Stimulated activated CD4-positive, alpha-beta T cell treated with anti-CD3 and anti-CD28 coated beads, Interleukin-12 subunit alpha, Interleukin-12 subunit beta, amount 100 ng/mL, for 24 hours (primary cell): Measurements from ENCODE around the gene PATJ.
"Not testable (repeated sequence)": the region's sequence is repeated elsewhere in the genome, so short reads cannot be mapped to it uniquely, and the experiment has no call there.

Source experiments
- DNase-seq, 2 experiments: peaks; one replicate each; pipeline ENCODE4 v3.0.0-alpha.2; 2020; ENCODE audit warnings: low read depth in 2 of 2

PATJ gene

GRCh38 chr1:61748566-61748965 lies 6.3 kb downstream of the PATJ start:
- DNase-seq, result no peak

GRCh38 chr1:61749574-61749973 lies 7.3 kb downstream of the PATJ start:
- no peak for DNase-seq

- no peak for DNase-seq
These were observed 10.7 kb downstream of the PATJ start for GRCh38 chr1:61752921-61753389.

- DNase-seq, result no peak
These were observed 11.8 kb downstream of the PATJ start for GRCh38 chr1:61753998-61754508.

- no peak for DNase-seq
These were observed 12.3 kb downstream of the PATJ start for GRCh38 chr1:61754545-61754944.

- no peak for DNase-seq
These were observed 14.5 kb downstream of the PATJ start for GRCh38 chr1:61756773-61757172.

DNA sequence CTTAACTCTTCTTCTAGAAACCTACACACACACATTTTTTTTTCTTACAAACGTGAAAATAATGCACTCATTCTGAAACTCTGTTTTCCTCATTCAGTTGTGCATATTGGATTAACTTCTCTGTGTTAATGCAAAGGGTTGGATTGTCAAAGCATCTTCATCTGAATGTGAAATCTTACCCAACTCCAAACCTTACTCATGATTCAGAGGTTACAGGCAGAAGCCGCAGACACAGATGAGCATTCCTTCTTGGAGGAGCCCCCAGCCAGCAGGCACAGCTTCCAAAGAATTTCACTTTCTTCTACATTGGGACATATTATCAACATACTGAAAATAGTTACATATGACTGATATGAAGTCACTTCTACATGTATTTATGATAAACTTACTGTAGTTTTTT lies 15.7 kb downstream of the PATJ start:
- DNase-seq, result no peak

- no peak for DNase-seq
These were observed 27.9 kb downstream of the PATJ start for GRCh38 chr1:61770131-61770530.

- DNase-seq, result no peak
These were observed 33.8 kb downstream of the PATJ start for GRCh38 chr1:61776091-61776490.

DNA sequence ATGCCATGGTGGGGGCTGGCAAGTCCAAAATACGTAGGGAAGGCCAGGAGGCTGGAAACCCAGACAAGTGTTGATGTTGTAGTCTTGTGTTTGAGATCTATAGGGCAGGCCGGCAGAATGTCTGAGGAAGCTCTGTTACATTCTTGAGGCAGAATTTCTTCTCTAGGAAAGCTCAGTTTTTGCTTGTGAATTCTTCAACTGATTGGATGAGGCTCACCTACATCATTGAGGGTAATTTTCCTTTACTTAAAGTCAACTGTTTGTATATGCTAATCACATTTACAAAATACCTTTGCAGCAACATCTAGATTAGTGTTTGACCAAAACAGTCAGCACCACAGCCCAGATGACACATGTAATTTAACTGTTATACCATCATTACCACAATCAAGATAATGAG lies 37.0 kb downstream of the PATJ start:
- no peak for DNase-seq

DNA sequence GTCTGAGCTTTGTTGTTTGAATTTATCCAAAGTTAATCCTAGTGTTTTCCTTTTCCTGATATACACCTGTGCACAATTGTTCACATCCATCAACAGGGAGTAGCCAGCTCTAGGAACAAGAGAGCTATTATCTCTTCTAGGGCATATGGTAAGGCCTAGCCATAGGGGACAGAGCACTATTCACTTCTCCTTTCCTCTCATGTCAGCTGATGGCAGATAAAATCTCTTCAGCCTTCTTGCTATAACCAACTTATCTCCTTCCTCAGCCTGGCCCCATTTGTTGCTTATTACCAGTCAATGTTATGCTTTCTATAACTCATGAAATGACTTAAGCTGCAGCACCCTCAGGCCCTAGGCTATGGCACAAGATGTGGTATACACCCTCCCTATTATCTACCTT lies 38.9 kb downstream of the PATJ start:
- no peak for DNase-seq

DNA sequence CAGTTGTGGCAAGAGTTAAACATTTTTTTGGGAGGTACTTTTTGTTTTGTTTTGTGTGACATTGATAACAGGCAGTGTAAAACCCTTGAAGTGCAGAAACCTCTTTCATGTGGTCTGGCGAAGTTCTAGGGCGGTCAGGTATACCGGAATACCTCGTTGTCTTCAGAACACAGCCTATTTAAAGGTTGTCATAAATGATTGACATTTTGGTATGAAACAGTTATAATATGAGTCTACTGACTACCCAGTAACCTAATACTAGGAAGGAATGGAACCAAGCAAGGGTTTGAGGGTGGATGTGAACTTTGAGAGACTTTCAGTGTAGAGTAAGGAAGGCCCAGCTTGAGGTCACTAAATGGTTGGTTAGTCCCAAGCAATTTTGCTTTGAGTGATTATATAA lies 40.5 kb downstream of the PATJ start:
- peak; percentile 1 to 16 for DNase-seq

DNA sequence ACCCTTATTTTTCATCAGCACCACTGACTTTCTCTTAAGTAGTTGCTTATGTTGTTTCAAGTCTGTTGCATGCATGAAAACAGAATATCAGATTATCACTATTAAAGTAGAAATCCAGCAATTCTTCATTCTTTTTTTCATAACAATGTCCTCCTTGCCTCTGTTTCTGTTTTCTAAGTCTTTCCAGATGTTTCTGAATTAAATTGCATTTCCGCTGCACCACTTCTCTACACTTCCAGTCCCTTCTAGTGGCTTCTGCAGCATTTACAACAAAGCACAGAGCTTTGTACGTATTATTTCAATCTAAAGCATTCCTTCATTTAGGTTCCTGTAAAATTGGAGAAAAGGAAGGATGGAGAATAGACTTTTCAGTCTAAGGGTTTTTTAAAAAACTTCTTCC lies 42.4 kb downstream of the PATJ start:
- DNase-seq, result no peak

GRCh38 chr1:61790837-61791236 lies 48.6 kb downstream of the PATJ start:
- no peak for DNase-seq

- DNase-seq, result no peak
These were observed 54.9 kb downstream of the PATJ start for GRCh38 chr1:61797045-61797755.

DNA sequence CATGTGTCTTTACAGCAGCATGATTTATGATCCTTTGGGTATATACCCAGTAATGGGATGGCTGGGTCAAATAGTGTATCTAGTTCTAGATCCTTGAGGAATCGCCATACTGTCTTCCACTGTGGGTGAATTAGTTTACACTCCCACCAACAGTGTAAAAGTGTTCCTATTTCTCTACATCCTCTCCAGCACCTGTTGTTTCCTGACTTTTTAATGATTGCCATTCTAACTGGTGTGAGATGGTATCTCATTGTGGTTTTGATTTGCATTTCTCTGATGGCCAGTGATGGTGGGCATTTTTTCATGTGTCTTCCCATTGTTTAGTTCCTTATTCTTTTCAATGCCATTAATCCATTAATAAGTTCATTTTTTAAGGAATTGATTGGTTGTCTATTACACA lies 58.8 kb downstream of the PATJ start:
- DNase-seq, result not testable (repeated sequence)

- no peak for DNase-seq
These were observed 65.4 kb downstream of the PATJ start for GRCh38 chr1:61807606-61808140.

GRCh38 chr1:61808321-61808720 lies 66.0 kb downstream of the PATJ start:
- no peak for DNase-seq

DNA sequence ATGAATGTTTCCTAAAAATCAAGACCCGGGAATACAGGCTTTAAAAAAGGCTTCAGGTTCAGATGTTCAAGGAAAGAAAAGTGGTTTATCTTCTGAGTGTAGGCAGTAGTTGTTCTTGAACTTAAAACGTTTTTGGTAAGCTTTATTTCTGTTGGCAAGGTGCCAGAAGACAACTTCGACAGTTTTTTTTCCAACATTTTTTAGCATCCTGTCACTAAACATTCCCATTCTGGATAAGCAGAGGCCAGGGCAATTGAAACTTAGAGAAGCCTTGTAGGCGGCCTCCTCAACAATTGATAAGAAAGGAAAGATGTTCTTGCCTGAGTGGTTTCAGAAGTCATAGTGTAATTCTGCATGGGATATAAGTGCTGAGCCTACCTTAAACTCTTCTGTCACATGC lies 66.7 kb downstream of the PATJ start:
- DNase-seq, result no peak

DNA sequence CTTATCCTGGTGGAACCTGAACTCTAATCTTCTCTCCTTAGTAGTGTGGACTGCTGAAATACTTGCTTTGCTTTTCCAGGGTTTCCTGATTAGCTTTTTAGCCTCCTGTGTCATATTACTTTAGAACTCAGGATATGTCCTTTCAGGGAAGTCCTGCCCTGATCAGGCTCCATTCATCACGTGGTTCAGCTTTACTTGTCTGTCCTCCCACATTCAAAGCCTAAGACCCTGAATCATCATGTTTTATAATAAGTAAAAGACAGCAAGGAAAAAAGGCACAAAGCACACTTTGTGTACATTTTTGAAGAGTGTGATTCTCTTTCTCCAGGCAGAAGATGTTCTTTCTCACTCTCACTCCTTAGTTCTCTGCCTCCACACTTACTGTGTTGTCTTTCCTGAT lies 70.6 kb downstream of the PATJ start:
- no peak for DNase-seq

GRCh38 chr1:61816191-61816590 lies 73.9 kb downstream of the PATJ start:
- no peak for DNase-seq

- DNase-seq, result no peak
These were observed 76.7 kb downstream of the PATJ start for GRCh38 chr1:61818992-61819391.

DNA sequence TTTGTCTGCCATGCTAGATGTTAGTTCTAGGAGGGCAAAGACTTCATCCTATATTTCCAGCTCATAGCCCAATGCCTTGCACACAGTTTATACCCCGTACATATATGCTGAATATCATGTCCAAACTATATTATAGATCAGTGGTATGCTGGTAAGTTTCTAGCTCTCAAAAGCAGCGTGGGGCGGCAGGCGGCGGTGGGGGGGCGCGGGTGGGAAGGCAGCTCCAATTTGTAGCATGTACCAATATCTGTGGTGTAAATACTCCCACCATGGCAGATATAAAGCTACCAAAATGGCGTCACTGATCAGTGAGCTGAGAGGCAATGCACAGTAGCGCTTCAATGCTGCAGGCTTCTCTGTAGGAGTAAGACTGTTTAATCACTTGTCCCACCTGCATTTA lies 77.1 kb downstream of the PATJ start:
- no peak for DNase-seq

DNA sequence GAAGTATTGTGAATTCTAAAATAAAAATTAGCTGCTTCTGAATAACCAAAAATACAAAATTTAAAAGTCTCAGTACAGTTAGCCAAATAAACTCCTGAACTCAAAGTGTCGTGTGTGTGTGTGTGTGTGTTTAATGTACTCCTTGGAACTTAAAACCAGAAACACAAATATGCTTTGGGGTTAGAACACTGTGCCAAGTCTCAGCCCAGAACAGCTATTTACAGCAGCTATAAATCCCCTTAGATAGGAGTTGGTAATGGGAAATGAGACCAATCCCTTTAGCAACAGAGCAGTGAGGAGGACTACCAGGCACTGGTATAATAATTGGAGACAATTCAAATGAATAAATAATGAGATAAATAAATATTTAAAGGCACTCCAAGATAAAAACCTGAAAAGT lies 83.1 kb downstream of the PATJ start:
- no peak for DNase-seq
